GM19468 (cell line): Measurements from ENCODE around the gene SHISA5.

Experiments
- ATAC-seq: cut with Tn5 transposase; IDR thresholded peaks from one replicate; pipeline ENCODE4 v1.9.1; 2021; ENCODE audit warnings: mild to moderate bottlenecking, moderate library complexity, moderate number of reproducible peaks; ENCODE audit not compliant: unreplicated experiment; ENCODE audit errors: extremely low read depth

SHISA5 gene

DNA sequence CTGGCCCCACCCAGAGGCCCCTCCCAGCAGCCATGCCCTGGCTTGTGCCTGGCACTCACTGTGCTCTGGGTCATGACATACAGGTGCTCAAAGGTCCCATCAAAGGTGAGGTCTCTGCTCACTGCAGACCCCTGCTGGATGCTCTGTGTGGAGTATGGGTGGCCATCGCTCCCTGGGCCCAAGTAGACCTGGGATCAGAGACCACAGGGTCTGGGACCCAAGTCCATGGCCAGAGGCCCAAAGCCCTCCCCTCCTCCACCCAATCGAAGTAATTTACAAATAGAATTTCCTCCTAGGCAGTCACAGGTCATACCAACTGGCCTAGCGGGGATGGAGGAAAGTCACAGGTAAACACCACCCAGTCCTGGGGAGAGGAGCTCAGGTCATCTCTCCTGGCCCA lies 81.7 kb downstream of the SHISA5 start:
- ATAC-seq = no peak

DNA sequence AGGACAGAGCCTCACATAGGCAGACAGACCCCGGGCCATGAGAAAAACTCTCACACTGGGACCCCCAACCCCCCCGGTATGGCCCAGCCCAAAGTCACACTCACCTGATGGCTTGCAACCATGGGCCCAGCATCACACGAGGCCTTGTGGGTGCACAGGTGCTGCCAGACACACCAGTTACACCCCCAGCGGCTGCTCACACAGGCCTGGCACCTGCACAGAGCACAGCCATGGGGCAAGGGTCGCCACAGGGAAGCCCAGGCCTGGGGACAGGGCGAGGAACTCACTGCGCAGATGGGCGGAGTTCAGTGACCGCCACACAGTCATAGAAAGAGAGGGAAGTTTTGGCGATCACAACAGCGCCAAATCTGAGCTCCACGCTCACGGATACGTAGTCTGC lies 83.4 kb downstream of the SHISA5 start:
- ATAC-seq = no peak

DNA sequence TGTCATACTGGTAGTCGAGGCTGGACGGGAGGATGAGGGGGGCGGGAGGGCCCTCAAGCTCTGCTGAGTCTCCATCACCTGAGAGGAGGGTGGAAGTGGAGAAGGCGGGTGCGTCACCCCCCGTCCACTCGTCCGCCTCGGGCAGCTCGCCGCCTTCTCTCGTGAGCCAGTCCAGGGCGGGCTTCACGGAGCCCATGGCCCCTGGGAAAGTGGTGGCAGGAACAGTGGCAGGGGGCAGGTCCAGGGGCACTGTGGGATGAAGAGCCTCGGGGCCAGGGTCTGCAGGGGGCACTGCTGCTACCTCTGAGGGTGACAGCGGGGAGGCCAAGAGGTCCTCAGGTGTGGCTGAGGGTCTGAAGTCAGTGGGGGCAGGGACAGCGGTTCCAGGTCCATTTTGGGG lies 84.4 kb downstream of the SHISA5 start:
- no peak for ATAC-seq

DNA sequence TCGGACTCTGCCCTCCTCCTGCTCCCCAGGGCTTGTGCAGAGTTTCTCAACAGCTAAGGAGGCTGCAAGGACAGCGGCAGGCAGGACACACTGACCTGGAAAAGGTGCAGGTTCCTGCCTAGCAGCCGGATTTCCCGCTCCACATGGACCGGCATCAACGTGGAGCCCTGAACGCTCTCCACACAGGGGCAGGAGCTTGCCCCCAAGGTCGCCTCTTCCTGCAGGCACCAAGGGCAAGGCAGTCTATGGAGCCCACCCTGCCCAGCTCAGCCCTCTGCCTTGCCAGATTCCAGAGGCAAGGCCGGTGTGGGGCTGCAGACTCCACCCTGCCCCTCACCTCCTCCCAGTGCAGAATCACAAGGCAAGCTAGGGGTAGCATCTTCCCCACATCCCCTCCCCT lies 84.8 kb downstream of the SHISA5 start:
- no peak for ATAC-seq

GRCh38 chr3:48418651-48419050 lies 85.3 kb downstream of the SHISA5 start:
- no peak for ATAC-seq

GRCh38 chr3:48418140-48418539 lies 85.8 kb downstream of the SHISA5 start:
- ATAC-seq = no peak
